Hepatocyte (in vitro differentiated cells): ENCODE measurements around the gene FOSL1.
"Not testable (repeated sequence)": the region's sequence is repeated elsewhere in the genome, so short reads cannot be mapped to it uniquely, and the experiment has no call there.

Experiments used
- EZH2 ChIP-seq: fragments of 200-600 bp; sonication (generic); IDR thresholded peaks from 2 replicates; pipeline ENCODE4 v1.6.1; 2016; ENCODE audit warnings: antibody characterized with exemption, mild to moderate bottlenecking, borderline replicate concordance
- EZH2phosphoT487 ChIP-seq: fragments of 200-600 bp; sonication (generic); IDR thresholded peaks from one replicate; pipeline ENCODE4 v1.6.1; 2018; ENCODE audit warnings: antibody characterized with exemption, mild to moderate bottlenecking, low read depth, moderate library complexity; ENCODE audit not compliant: unreplicated experiment, severe bottlenecking
- TF ChIP-seq, protein P1 (sequence below): fragments of 200-600 bp; sonication (generic); IDR thresholded peaks from 2 replicates; pipeline ENCODE4 v1.5.1; 2016; ENCODE audit warnings: antibody characterized with exemption, mild to moderate bottlenecking; ENCODE audit not compliant: poor library complexity

DNA sequence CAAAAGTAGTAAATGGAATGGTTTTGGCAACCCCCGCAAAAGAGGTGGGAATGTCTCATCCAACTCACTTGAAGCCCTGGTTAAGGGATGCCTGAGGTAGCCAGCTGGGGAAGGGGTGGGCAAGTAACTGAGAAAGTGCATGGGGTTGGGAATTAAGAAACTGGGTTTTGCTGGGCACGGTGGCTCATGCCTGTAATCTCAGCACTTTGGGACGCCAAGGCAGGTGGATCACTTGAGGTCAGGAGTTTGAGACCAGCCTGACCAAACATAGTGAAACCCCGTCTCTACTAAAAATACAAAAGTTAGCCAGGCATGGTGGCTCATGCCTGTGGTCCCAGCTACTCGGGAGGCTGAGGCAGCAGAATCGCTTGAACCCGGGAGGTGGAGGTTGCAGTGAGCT, 51.5 kb downstream of the FOSL1 start:
- not testable (repeated sequence) for TF ChIP-seq EZH2phosphoT487, EZH2
- TF ChIP-seq, protein P1, sequence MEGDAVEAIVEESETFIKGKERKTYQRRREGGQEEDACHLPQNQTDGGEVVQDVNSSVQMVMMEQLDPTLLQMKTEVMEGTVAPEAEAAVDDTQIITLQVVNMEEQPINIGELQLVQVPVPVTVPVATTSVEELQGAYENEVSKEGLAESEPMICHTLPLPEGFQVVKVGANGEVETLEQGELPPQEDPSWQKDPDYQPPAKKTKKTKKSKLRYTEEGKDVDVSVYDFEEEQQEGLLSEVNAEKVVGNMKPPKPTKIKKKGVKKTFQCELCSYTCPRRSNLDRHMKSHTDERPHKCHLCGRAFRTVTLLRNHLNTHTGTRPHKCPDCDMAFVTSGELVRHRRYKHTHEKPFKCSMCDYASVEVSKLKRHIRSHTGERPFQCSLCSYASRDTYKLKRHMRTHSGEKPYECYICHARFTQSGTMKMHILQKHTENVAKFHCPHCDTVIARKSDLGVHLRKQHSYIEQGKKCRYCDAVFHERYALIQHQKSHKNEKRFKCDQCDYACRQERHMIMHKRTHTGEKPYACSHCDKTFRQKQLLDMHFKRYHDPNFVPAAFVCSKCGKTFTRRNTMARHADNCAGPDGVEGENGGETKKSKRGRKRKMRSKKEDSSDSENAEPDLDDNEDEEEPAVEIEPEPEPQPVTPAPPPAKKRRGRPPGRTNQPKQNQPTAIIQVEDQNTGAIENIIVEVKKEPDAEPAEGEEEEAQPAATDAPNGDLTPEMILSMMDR: not testable (repeated sequence)
